GM11168 (cell line): ENCODE results near the gene IGSF9B.
"Not testable (repeated sequence)": the region's sequence is repeated elsewhere in the genome, so short reads cannot be mapped to it uniquely, and the experiment has no call there.

Experiments
- in situ Hi-C: fragments of 300-500 bp; cut with MboI; formaldehyde crosslinking; loops from one replicate; pipeline ENCODE4 v1.12.0; 2022; ENCODE audit warnings: low sequenced_read_pairs; ENCODE audit not compliant: unreplicated experiment

The IGSF9B gene

GRCh38 chr11:133956650-133957633 lies at the start of gene IGSF9B:
IGSF9B (minus strand) TSS chr11:133956968; CDS start chr11:133956754, 214 bp downstream.
- in situ Hi-C loops, result no loop called here

DNA sequence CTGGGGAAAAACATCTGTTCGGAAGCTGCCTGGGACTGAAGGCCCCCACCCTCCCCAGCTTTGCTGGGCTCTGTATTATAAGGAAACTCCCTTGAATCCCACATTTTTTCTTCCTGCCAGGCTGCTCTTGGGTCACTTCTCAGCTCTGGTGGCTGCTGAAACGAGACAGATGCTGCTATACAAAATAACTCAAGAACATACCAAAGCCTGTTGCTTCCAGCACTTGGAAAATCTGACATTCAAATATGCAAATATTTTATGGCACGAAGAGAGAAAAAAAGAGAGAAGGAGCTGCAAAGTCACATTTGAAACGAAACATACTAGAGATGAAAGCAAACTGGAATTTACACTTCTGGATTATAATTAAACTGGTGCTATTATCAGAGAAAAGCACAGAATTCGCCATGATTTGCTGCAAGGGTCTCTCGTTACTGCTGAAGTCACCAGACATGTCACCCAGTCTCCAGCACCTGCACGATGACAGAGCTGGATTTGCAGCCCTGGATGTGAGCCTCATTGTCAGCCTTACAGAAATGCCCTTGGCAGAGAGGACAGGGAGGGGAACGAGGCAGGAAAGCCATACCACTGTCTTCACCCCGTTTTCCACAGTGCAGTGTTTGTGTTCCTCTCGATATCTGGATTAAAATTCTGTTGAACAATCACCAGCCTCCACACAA lies 47.9 kb upstream of the IGSF9B start:
- in situ Hi-C loops, result no loop called here

GRCh38 chr11:134003792-134004495 lies 47.2 kb upstream of the IGSF9B start:
- in situ Hi-C loops, result no loop called here

DNA sequence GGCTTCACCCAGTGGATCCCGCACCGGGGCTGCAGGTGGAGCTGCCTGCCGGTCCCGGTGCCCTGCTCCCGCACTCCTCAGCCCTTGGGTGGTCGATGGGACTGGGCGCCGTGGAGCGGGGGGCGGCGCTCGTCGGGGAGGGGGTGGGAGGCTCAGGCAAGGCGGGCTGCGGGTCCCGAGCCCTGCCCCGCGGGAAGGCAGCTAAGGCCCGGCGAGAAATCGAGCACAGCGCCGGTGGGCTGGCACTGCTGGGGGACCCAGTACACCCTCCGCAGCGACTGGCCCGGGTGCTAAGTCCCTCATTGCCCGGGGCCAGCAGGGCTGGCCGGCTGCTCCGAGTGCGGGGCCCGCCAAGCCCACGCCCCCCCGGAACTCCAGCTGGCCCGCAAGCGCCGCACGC lies 46.1 kb upstream of the IGSF9B start:
- in situ Hi-C loops, result not testable (repeated sequence)

DNA sequence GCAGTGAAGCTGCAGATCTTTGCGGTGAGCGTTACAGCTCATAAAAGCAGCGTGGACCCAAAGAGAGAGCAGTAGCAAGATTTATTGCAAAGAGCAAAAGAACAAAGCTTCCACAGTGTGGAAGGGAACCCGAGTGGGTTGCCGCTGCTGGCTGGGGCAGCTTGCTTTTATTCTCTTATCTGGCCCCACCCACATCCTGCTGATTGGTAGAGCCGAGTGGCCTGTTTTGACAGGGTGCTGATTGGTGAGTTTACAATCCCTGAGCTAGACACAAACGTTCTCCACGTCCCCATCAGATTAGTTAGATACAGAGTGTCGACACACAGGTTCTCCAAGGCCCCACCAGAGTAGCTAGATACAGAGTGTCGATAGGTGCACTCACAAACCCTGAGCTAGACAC lies 45.6 kb upstream of the IGSF9B start:
- in situ Hi-C loops, result not testable (repeated sequence)

GRCh38 chr11:134001596-134001995 lies 44.8 kb upstream of the IGSF9B start:
- in situ Hi-C loops, result no loop called here

DNA sequence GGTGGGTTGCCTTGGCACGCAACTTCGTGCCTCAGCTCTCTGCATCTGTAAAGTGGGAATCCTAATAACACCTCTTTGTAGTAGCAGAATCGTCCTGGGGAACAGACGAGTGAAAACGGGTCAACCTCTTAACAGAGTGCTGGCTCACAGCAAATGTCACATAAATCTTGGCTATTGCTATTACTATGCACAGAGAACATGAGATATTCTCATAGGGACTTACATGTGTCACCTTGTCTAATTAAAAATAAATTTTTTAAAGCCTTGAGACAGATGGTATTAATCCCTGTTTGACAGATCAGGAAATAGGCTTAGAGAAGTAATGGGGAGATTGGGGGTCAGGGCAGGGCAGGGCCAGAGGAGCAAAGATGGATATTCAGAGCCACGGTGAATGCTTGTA lies 44.3 kb upstream of the IGSF9B start:
- in situ Hi-C loops, result no loop called here

DNA sequence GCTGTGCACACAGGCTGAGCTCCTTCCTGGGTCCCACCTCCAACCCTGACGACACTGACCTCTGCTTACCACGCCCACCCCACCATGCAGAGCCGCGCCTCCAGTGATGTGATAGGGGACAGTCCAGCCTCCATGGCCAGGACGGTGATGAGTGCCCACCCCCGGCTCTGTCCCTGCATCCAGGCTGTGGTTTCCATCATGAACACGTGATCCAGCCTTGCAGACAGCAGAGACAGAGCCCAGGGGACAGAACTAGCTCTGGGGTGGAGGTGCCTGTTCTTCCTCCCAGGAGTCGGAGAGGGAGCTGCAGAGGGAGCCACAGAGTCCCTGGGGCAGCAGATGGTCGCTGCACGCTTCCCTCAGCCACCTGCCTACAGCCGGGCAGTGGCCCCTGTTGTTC lies 42.6 kb upstream of the IGSF9B start:
- in situ Hi-C loops, result no loop called here

DNA sequence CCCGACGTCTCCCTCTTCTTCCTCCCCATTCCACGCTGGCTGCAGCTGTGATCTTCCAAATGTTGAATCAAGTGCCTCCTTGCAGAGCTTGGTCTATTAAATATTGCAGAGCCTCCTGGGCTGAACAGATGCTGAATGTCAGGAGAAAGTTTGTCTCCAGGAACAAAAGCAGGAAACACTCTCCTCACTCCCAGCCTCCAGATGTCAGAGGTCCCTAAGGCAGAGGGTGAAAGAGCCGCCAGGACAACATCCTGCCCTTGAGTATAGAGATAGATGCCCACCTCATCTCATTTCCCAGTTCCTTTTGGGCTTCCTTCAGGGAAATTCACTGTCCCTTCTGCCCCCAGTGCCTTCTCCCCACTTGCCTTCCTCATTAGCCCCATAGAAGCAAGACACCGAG lies 40.8 kb upstream of the IGSF9B start:
- in situ Hi-C loops, result no loop called here

- in situ Hi-C loops, result no loop called here
These were observed 39.9 kb upstream of the IGSF9B start for GRCh38 chr11:133996671-133997070.

DNA sequence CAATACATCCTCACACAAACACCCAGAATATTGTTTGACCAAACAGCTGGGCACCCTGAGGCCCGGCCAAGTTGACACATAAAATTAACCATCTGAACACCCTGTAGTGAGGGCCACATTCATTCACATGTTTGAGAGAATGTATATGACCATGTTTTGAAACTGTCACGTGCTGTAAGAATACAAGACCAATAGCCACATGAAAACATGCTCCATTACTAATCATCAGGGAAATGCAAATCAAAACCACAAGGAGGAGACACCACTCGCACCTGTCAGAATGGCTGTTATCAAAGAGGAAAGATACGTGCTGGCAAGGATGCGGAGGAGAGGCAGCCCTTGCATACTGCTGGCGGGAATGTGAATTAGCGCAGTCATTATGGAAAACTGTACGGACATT lies 38.3 kb upstream of the IGSF9B start:
- in situ Hi-C loops, result no loop called here

- in situ Hi-C loops, result no loop called here
These were observed 37.2 kb upstream of the IGSF9B start for GRCh38 chr11:133993921-133994320.

- in situ Hi-C loops, result no loop called here
These were observed 36.3 kb upstream of the IGSF9B start for GRCh38 chr11:133993107-133993506.

DNA sequence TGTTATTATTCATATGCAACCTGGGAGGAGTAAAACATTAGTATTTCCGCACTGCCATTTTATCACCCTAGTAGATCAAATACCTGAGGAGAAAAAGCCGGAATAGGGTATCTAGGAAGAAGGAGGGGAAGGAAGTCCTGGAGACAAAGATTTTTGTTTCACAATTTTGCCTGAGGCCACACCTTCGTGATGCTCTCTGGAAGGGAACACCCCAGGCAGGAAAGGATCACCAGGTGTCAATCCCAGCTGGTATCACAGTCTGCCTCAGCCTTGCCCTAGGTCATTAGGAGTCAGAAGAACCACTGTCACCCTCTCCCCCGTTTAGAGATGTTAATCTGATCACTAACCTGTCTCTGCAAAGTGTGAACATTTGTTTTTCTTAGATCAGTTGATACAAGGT lies 35.4 kb upstream of the IGSF9B start:
- in situ Hi-C loops, result no loop called here

GRCh38 chr11:133991101-133991500 lies 34.3 kb upstream of the IGSF9B start:
- in situ Hi-C loops, result no loop called here

- in situ Hi-C loops, result no loop called here
These were observed 33.7 kb upstream of the IGSF9B start for GRCh38 chr11:133990501-133990900.

DNA sequence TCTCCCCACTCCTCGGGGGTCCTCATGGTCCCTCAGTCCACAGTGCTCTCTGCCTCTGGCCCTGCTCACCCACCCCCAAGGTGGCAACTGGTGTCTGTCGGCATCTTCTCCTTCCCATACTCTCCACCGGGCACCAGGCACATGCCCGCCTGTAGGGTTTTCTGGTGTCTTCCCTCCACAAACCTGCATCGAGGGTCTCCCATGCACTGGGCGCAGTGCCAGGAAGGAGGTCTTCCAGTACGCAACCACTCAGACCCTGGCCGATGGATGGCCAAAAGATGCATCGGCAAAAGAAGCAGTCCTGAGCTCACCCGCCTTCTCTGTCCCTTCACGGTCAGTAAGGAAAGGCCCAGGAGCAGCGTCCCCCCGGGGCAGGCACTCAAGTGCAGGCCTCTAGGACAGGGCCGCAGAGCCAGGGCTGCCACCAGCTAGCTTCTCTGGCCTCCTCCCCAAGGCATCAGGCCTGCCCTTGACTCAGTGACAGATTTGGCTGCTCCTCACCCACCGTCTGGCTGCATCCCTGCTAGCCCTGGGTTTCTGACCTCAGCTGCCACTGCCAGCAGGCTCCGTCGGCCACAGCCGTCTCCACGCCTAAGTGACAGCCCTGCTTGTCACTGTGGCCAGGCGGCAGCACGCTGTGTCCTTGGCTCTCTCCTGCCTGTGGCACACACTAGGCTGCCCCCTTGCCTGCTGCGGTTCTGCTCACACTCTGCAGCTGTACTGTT lies 32.1 kb upstream of the IGSF9B start:
- in situ Hi-C loops, result no loop called here

DNA sequence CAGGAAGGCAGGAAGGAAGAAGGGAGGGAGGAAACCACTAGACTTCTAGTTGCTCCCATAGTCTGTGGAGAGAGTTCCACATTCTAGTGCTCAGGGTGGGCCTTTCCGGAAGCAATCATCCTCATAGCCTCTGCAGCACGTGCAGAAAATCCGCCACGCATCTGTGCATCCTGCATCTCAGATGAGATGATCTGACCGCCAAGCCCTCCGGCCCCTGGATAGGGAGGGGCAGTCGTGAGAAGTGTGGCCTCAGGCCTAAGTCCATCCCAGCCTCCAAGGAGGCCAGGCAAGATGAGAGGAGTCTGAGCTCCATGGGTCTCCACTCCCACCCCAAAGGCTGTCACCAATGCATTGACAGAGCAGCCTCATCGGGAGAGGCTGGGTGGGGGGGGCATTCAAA lies 30.4 kb upstream of the IGSF9B start:
- in situ Hi-C loops, result no loop called here

DNA sequence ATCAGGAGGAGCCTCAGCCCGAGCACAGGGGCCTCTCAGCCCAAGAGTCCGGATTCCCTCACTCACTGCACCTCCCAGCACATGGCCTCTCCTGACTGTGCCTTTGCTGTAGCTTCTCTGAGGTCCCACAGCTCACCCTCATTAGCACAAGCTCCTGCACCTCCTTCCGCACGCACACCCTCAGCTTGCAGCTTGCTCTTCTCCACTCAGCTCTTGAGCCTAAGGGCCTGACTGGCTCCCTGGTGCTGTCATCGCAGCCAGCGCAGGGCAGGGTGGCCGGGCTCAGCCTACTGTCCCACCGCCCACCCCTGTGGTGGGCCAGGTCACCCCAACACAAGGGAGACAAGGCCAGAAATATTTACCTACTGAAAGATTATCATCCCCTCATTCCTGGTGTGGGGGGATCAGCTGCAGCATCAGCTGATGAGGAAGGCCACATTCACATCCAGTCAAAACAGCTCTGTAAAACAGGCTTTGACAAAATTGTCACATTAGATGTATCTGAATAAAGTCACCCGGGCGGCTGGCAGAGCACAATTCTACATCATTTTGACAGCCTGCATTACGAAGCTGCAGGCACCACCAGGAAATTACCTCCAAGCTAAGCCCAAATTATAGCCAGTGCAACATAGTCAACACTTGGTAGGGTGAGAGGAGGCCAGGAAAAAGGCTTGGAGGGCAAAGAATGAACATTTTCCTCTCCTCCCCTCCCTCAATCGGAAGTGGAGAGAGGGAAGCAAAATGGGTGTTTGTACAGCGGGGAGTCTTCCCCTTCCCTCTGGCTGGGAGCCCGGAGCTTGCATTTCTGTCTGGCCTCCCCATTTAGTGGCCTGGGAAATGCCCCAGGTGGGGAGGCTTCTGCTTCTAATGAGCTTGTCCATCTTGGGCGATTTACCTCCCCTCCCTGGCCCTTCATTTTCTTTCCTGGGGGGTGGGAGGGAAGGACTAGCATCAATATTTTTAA lies 29.5 kb upstream of the IGSF9B start:
- in situ Hi-C loops, result no loop called here
